ENCODE results near the gene PLD6.

- TF ChIP-seq TAF1 (IDR thresholded peaks at IDR 0.05; ENCODE audit: borderline replicate concordance, insufficient read depth, low read length), result no peak
- TF ChIP-seq REST (IDR thresholded peaks at IDR 0.05; ENCODE audit: insufficient read depth in 1 of 2, low read depth in 2 of 2, low read length in 2 of 2), result no peak
- TF ChIP-seq POLR2AphosphoS5 (IDR thresholded peaks at IDR 0.05; ENCODE audit: low read depth, low read length), result no peak
- TF ChIP-seq FOXP2 (optimal IDR thresholded peaks at IDR 0.05; ENCODE audit: borderline replicate concordance, extremely low read depth, extremely low read length, insufficient read depth), result no peak
- TF ChIP-seq SIN3A (IDR thresholded peaks at IDR 0.05; ENCODE audit: borderline replicate concordance, insufficient read depth, low read length), result no peak
Observed at GRCh38 chr17:17243163-17243562, 37.0 kb upstream of the PLD6 start.
